ENCODE data around the gene BTF3. TPM values are rescaled to one million over a fixed set of nuclear protein-coding genes. Genes with fewer than 3 reads are reported as not detected.

The BTF3 gene
- total RNA-seq, 1 donor from 2014 or later = 386 TPM

DNA sequence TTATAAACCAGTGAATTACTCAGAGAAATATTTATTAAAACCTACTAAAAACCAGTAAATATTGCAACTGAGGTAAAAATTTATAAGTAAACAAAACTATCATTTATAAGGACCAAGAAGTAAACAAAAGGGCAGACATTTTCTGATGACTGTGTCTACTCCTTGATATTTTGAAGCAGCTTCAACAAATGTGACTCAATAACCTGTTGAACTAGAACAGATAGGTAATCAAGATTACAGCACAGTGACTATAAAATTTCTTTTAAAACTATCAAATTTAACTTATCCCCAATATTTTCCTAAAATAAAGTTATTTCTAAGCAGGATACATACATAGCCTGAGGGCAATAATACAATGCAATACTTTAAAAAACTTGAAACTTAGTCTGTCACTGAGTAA, 54.4 kb downstream of the BTF3 start:
- DNase-seq = no peak
- intact Hi-C loops (cut with micrococcal nuclease) = no loop called here
- ATAC-seq = no peak

Other genes with a start within 250 kb of the BTF3 start
- not detected for gene FOXD1, start 49.7 kb upstream of the BTF3 start, total RNA-seq
- 14.1 TPM for gene ANKRA2, start 67.2 kb downstream of the BTF3 start, total RNA-seq
- gene UTP15, start 67.3 kb downstream of the BTF3 start, total RNA-seq = 11.3 TPM
- gene ARHGEF28, start 127.8 kb downstream of the BTF3 start, total RNA-seq = 3.5 TPM